HG02678 (cell line): Measurements from ENCODE around the gene ICAM1.
A peak's percentile ranks its signal among the peaks of the same experiment; 100 is the strongest.
"Not testable (repeated sequence)": the region's sequence is repeated elsewhere in the genome, so short reads cannot be mapped to it uniquely, and the experiment has no call there.

Experiments used
- ATAC-seq: cut with Tn5 transposase; IDR thresholded peaks from one replicate; pipeline ENCODE4 v1.9.1; 2021; ENCODE audit warnings: mild to moderate bottlenecking, moderate library complexity; ENCODE audit not compliant: unreplicated experiment

ICAM1 gene

GRCh38 chr19:10241826-10242449 is 29.0 kb upstream of the ICAM1 start:
- ATAC-seq, result not testable (repeated sequence)

GRCh38 chr19:10243606-10244005 is 27.3 kb upstream of the ICAM1 start:
- no peak for ATAC-seq

GRCh38 chr19:10245189-10245939 is 25.6 kb upstream of the ICAM1 start:
- ATAC-seq, result no peak

GRCh38 chr19:10246511-10246910 is 24.4 kb upstream of the ICAM1 start:
- ATAC-seq, result no peak

- ATAC-seq, result peak; percentile 91
These were observed 18.9 kb upstream of the ICAM1 start, which contains the start of gene MRPL4 for GRCh38 chr19:10251792-10252694. Gene MRPL4 (plus strand): TSS chr19:10252214. CDS start chr19:10252254, 40 bp downstream.

GRCh38 chr19:10252707-10253106 is 18.2 kb upstream of the ICAM1 start:
- ATAC-seq, result no peak

- no peak for ATAC-seq
These were observed 16.7 kb upstream of the ICAM1 start for GRCh38 chr19:10254244-10254643.

GRCh38 chr19:10255358-10255757 is 15.6 kb upstream of the ICAM1 start:
- ATAC-seq, result no peak

GRCh38 chr19:10256551-10256950 is 14.4 kb upstream of the ICAM1 start:
- ATAC-seq, result no peak

GRCh38 chr19:10256970-10257615 is 13.8 kb upstream of the ICAM1 start:
- ATAC-seq, result no peak

GRCh38 chr19:10258080-10258710 is 12.7 kb upstream of the ICAM1 start:
- no peak for ATAC-seq

- ATAC-seq, result no peak
These were observed 11.6 kb upstream of the ICAM1 start for GRCh38 chr19:10259162-10259905.

GRCh38 chr19:10260141-10260584 is 10.8 kb upstream of the ICAM1 start:
- ATAC-seq, result no peak

- no peak for ATAC-seq
These were observed 8.1 kb upstream of the ICAM1 start for GRCh38 chr19:10262771-10263170.

- ATAC-seq, result no peak
These were observed 4.2 kb upstream of the ICAM1 start for GRCh38 chr19:10266706-10267105.

GRCh38 chr19:10268071-10268470 is 2.8 kb upstream of the ICAM1 start:
- ATAC-seq, result no peak

GRCh38 chr19:10269333-10270179 is 1.4 kb upstream of the ICAM1 start:
- peak; percentile 41 for ATAC-seq

- peak; percentile 35 for ATAC-seq
These were observed 722 bp upstream of the ICAM1 start for GRCh38 chr19:10270180-10270615.
